ENCODE measurements around the gene HCRTR1.

The HCRTR1 gene

GRCh38 chr1:31605908-31606427 lies 11.5 kb upstream of the HCRTR1 start:
- TF ChIP-seq CTCF (conservative IDR thresholded peaks at IDR 0.05; ENCODE audit: control insufficient read depth, insufficient read depth, low read depth, low read length) = no peak
- peak; percentile 92 for DNase-seq (ENCODE audit: low read depth)
- no peak overlapping the region for H3K4me3 ChIP-seq (ENCODE audit: control insufficient read depth, low read depth, low read length)

GRCh38 chr1:31607360-31607759 lies 10.1 kb upstream of the HCRTR1 start:
- TF ChIP-seq CTCF (conservative IDR thresholded peaks at IDR 0.05; ENCODE audit: control insufficient read depth, insufficient read depth, low read depth, low read length) = no peak

DNA sequence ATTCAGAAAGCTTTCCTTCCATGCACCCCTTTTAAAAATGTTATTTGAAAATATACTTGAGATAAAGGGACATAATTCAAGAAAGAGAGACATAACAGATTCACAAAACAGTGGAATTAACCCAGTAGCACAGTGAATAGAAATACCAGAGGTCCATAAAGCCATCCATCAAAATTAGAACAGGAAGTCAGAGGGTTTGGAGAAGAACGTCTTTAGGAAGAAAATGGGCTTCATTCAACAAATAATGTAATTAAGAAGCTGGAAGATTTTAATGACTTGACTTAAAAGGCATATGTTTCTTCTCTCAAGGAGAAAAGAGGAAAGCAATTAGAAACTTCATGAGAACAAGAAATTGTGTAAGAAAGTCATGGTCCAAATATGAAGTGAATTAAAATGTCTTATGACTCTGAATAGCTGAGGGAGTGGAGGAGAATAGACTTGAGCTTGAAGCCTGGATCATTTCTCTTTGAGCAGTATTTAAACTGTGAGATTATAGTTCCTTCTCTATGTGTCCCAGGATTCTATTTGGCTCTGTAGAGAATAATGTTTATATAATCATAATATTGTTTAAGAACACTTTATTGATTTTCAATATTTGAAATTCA lies 7.9 kb upstream of the HCRTR1 start:
- no peak for DNase-seq (ENCODE audit: low read depth)
- no peak overlapping the region for H3K4me3 ChIP-seq (ENCODE audit: control insufficient read depth, low read depth, low read length)
- TF ChIP-seq CTCF (conservative IDR thresholded peaks at IDR 0.05; ENCODE audit: control insufficient read depth, insufficient read depth, low read depth, low read length) = no peak

More at GRCh38 chr1:31607360-31607759, 10.1 kb upstream of the HCRTR1 start:
- no peak for DNase-seq (ENCODE audit: low read depth)
- H3K4me3 ChIP-seq (ENCODE audit: control insufficient read depth, low read depth, low read length) = no peak overlapping the region

GRCh38 chr1:31614414-31615005 lies 3.0 kb upstream of the HCRTR1 start:
- DNase-seq (ENCODE audit: low read depth) = no peak
- H3K4me3 ChIP-seq (ENCODE audit: control insufficient read depth, low read depth, low read length) = no peak overlapping the region
- TF ChIP-seq CTCF (conservative IDR thresholded peaks at IDR 0.05; ENCODE audit: control insufficient read depth, insufficient read depth, low read depth, low read length) = no peak

GRCh38 chr1:31615414-31615813 lies 2.1 kb upstream of the HCRTR1 start:
- no peak overlapping the region for H3K4me3 ChIP-seq (ENCODE audit: control insufficient read depth, low read depth, low read length)
- no peak for DNase-seq (ENCODE audit: low read depth)
- TF ChIP-seq CTCF (conservative IDR thresholded peaks at IDR 0.05; ENCODE audit: control insufficient read depth, insufficient read depth, low read depth, low read length) = no peak

DNA sequence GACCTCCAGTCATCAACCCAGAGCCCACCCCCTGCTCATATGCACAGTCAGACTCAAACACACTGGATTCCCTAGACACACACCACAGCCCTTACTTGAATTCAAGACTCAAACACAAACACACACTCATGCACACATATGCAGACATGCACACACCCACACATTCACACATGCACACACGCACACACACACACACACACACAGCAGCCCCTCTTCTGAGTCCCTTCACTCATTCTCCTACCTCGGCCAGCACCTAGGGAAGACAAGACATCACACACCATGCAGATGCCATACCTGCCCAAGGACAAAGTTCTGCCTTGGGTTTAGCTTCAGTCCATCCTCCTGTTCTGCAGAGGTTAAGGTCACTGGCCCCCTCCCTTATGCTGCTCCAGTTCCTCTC lies 1.6 kb upstream of the HCRTR1 start:
- TF ChIP-seq CTCF (conservative IDR thresholded peaks at IDR 0.05; ENCODE audit: control insufficient read depth, insufficient read depth, low read depth, low read length) = no peak
- H3K4me3 ChIP-seq (ENCODE audit: control insufficient read depth, low read depth, low read length) = no peak overlapping the region
- no peak for DNase-seq (ENCODE audit: low read depth)
